Breast epithelium (tissue), 4 donors: ENCODE data around the gene BABAM2. TPM values are rescaled to one million over a fixed set of nuclear protein-coding genes. Genes with fewer than 3 reads are reported as not detected.

ENCODE experiments used
- DNase-seq, 2 donors: peaks; one replicate each; pipeline ENCODE4 v3.0.0-alpha.2; 2019; ENCODE audit warnings: low spot score in 2 of 2
- H3K27ac ChIP-seq, 2 donors: fragments of 200-600 bp; sonication (generic) in 1 of 2; one replicate each; pipeline ENCODE4 v1.5.1; 2016 to 2019; ENCODE audit warnings: mild to moderate bottlenecking in 1 of 2
- H3K27me3 ChIP-seq, 2 donors: fragments of 200-600 bp; sonication (generic) in 1 of 2; one replicate each; pipeline versions ENCODE4 v1.5.1 to v1.6.0; 2017 to 2019; ENCODE audit warnings: control low read depth in 1 of 2, mild to moderate bottlenecking in 1 of 2
- H3K36me3 ChIP-seq: fragments of 200-600 bp; one replicate; pipeline ENCODE4 v1.5.1; 2019
- H3K4me1 ChIP-seq, 2 donors: fragments of 200-600 bp; sonication (generic); one replicate each; pipeline ENCODE4 v1.5.1; 2016 to 2019; ENCODE audit warnings: control low read depth in 1 of 2
- H3K4me3 ChIP-seq, 3 donors: fragments of 200-600 bp; sonication (generic); 1 replicate in 2 of 3; 2 replicates in 1 of 3; pipeline ENCODE4 v1.5.1; 2016 to 2019; ENCODE audit warnings: mild to moderate bottlenecking in 3 of 3, moderate library complexity in 2 of 3
- H3K9me3 ChIP-seq, 2 donors: fragments of 200-600 bp; sonication (generic) in 1 of 2; one replicate each; pipeline ENCODE4 v1.5.1; 2016 to 2019; ENCODE audit warnings: control low read depth in 1 of 2
- POLR2A ChIP-seq: fragments of 450-650 bp; IDR thresholded peaks from one replicate; pipeline ENCODE4 v1.6.1; 2016; ENCODE audit warnings: antibody characterized with exemption, mild to moderate bottlenecking, moderate library complexity
- POLR2AphosphoS5 ChIP-seq, 3 donors: sonication (generic); formaldehyde crosslinking; IDR thresholded peaks; one replicate each; pipeline ENCODE4 v1.6.1; 2017; ENCODE audit warnings: antibody characterized with exemption in 3 of 3
- intact Hi-C: fragments of 100-400 bp; cut with DNase I; formaldehyde crosslinking; loops from one replicate; pipeline ENCODE4 v1.15.1; 2023; ENCODE audit warnings: low total_unique reads
- total RNA-seq, 3 donors: library from RNA; depleted of rRNA; stranded (reverse); fragments of >200 nt; gene quantifications; one replicate each; pipeline ENCODE4 v1.1.0, GENCODE V29; 2016
- TF ChIP-seq, protein P1 (sequence below), 3 donors: fragments of 450-650 bp; IDR thresholded peaks; one replicate each; pipeline ENCODE4 v1.5.1; 2016 to 2017; ENCODE audit warnings: antibody characterized with exemption in 3 of 3, mild to moderate bottlenecking in 3 of 3, moderate library complexity in 3 of 3

Gene BABAM2
- total RNA-seq, 3 donors from 2014 or later, result 34.7 to 46.2 (median 37.4) TPM

DNA sequence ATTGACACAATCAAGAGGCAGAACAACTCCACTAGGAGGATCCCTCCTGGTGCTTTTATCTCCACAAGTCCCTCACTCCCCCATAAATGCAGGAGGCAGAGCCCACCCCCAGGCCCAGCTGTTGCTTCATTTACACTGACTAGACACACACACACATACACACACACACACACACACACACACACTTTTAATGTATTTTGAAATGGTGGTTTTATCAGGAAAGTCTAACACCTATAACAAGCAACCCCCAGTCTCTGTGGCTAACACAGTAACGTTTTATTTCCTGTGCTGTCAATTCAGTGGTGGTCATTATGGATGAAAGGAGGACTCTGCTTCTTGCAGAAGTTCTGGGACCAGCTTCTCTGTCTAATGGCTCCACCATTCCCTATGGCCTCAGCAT lies 376.8 kb downstream of the BABAM2 start:
- H3K36me3 ChIP-seq, result no peaks in the 10 kb centered on the region
- no peak overlapping the region for H3K4me3 ChIP-seq
- H3K9me3 ChIP-seq, result no peaks in the 10 kb centered on the region
- TF ChIP-seq POLR2A (no peak), POLR2AphosphoS5 (IDR thresholded peaks at IDR 0.05) (no peak)
- TF ChIP-seq, protein P1, sequence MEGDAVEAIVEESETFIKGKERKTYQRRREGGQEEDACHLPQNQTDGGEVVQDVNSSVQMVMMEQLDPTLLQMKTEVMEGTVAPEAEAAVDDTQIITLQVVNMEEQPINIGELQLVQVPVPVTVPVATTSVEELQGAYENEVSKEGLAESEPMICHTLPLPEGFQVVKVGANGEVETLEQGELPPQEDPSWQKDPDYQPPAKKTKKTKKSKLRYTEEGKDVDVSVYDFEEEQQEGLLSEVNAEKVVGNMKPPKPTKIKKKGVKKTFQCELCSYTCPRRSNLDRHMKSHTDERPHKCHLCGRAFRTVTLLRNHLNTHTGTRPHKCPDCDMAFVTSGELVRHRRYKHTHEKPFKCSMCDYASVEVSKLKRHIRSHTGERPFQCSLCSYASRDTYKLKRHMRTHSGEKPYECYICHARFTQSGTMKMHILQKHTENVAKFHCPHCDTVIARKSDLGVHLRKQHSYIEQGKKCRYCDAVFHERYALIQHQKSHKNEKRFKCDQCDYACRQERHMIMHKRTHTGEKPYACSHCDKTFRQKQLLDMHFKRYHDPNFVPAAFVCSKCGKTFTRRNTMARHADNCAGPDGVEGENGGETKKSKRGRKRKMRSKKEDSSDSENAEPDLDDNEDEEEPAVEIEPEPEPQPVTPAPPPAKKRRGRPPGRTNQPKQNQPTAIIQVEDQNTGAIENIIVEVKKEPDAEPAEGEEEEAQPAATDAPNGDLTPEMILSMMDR (IDR thresholded peaks at IDR 0.05), result no peak
- no peak for DNase-seq
- no peak overlapping the region for H3K27ac ChIP-seq
- H3K27me3 ChIP-seq, result no peaks in the 10 kb centered on the region
- no peaks in the 10 kb centered on the region for H3K4me1 ChIP-seq
- intact Hi-C loops, result no loop called here

DNA sequence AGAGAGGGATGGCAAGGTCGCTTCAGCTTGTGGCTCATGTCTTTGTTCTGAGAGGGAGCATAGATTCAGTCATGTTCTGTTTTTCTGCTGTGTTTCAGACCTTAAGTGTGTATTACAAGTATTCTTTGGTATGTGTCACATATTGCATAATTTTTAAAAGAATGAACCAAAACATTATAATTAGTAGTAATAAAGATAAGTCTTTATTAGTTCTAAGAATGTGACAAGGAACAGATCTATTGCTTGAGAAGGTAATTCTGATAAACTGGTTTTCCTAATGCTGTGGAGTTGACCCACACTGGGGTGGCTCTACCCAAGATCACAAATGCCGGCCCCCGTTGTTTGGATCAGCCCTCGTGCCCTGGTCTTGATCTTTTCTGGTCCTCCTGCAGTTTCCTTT lies 377.9 kb downstream of the BABAM2 start:
- no peak overlapping the region for H3K27ac ChIP-seq
- no peak for DNase-seq
- TF ChIP-seq, protein P1 (IDR thresholded peaks at IDR 0.05), result no peak
- TF ChIP-seq POLR2AphosphoS5 (IDR thresholded peaks at IDR 0.05) (no peak), POLR2A (no peak)

DNA sequence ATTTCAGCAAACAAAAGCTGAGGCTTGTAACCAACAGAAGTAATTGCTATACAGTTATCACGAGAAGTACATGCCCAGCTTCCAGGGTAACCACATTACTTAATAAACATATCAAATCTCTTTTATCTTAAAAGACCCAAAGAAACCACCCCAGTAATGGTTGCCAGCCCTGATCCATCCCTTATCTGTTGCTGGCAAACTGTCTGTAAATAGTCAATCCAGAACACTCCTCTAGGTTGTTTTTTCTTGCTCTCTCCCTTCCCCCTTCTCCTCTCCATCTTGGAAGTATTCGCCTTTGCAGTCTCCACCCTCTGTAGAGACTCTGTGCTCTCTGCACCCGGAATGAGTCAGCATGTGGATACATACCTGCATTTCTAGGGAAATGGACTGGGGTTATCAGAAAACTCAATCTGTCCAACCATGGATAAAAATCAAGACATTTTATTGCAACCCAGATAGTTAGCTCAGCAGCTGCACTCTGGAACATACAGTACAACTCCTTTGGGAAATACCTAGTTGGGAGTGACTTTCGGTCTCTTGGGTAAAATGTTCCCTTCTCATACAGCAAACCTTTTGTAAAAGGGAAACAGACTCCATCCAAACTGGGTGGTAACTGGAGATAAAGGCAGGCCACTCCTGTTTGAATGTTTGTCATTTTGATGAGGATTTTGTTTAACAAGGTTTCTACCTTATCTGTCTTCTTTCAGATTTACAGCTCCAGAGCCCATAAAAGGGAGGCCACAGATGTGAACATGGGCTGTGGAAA lies 378.7 kb downstream of the BABAM2 start:
- no peaks in the 10 kb centered on the region for H3K4me1 ChIP-seq
- H3K36me3 ChIP-seq, result no peaks in the 10 kb centered on the region
- DNase-seq, result no peak
- no peak overlapping the region for H3K4me3 ChIP-seq
- peak overlapping the region in 1 of 2 donors; percentile 45 for H3K27ac ChIP-seq
- intact Hi-C loops, result no loop called here
- no peaks in the 10 kb centered on the region for H3K9me3 ChIP-seq
- TF ChIP-seq POLR2A, result no peak
- TF ChIP-seq, protein P1 (IDR thresholded peaks at IDR 0.05), result no peak
- TF ChIP-seq POLR2AphosphoS5 (IDR thresholded peaks at IDR 0.05), result no peak
- no peaks in the 10 kb centered on the region for H3K27me3 ChIP-seq

More for the DNA sequence above, 377.9 kb downstream of the BABAM2 start:
- Histone ChIP-seq H3K27me3 (no peaks in the 10 kb centered on the region), H3K4me3 (no peak overlapping the region), H3K36me3 (no peaks in the 10 kb centered on the region), H3K4me1 (no peaks in the 10 kb centered on the region), H3K9me3 (no peaks in the 10 kb centered on the region)
- intact Hi-C loops, result no loop called here

DNA sequence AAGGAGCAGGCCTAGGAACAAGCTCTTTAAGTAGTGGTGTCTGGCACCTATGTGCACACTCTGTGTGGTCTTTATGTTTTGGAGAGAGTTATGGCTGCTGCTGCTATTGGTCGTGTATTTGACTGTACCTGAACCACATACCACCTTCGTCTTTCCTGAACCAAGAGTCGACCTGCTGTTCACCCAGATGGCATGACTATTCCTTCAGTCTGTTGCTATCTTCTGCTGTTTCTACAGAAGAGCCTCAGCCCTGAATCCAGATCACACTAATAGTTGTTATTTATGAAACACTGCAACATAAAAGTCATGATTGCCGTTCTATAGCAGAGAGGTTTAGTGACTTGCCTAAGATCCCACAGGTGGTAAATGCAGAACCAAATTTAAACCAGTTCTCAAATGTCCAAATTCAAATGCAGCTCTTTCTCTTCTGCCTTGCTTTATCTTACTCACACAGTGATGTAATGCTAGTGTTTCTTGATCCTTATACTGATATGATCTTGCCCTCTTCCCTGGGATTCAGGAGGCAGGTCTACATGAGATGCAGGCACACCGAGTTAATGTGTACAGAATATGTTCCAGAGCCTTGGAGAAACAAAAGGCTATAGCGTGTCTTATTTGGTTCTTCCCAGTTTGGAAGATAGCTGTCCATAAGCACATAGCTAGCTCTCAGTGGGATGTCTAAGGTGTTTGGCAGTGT lies 380.1 kb downstream of the BABAM2 start:
- no peaks in the 10 kb centered on the region for H3K27me3 ChIP-seq
- no peak overlapping the region for H3K4me3 ChIP-seq
- no peaks in the 10 kb centered on the region for H3K9me3 ChIP-seq
- no peaks in the 10 kb centered on the region for H3K36me3 ChIP-seq
- no peaks in the 10 kb centered on the region for H3K4me1 ChIP-seq
- intact Hi-C loops, result no loop called here
- no peak for TF ChIP-seq POLR2AphosphoS5 (IDR thresholded peaks at IDR 0.05)
- TF ChIP-seq POLR2A, result no peak
- TF ChIP-seq, protein P1 (IDR thresholded peaks at IDR 0.05), result no peak
- no peak overlapping the region for H3K27ac ChIP-seq
- DNase-seq, result no peak
